ENCODE results near the gene PAFAH1B1.

PAFAH1B1 gene

DNA sequence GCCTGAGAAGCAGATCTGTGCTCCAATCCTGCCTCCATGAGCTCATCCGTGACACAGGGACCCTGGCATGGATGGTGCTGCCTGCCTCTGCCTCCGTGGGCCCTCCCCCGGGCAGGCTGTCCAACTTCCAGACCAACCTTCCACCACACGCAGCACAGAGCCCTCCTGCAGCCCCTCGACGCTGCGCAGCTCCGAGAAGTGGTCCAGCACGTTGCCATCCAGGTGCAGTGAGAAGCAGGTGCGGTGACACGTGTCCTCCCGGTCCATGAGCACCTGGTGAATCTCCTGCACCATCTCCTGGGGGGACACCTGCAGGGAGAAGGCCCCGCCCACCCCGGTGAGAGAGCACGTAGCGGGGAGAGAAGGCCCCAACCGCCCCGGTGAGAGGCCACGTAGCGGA is 109.7 kb downstream of the PAFAH1B1 start:
- DNase-seq (ENCODE audit: low read depth in 2 of 2), result no peak

DNA sequence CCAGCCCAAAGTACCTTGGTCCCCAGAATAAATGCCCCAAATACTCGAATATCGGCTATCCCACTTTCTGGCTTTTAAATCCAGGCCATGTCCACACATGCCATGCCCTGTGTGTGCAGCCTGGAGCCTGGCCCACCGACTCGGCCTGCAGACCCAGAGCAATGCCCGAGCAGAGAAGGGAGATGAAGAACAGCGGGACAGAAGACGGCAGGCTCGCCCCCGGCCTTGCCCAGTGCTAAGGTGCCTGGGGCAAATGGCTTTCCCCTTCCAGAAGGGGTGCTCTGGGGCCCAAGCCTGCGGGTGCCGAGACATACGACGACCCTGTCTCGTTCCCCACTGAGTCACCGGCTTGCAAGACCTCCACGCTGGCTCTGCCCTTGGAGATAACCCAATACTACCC is 110.2 kb downstream of the PAFAH1B1 start:
- no peak for DNase-seq (ENCODE audit: low read depth in 2 of 2)

- DNase-seq (ENCODE audit: low read depth in 2 of 2), result no peak
Observed at GRCh38 chr17:2704031-2704889, 110.8 kb downstream of the PAFAH1B1 start.

- DNase-seq (ENCODE audit: low read depth in 2 of 2), result no peak
Observed at GRCh38 chr17:2704890-2705248, 111.4 kb downstream of the PAFAH1B1 start.

DNA sequence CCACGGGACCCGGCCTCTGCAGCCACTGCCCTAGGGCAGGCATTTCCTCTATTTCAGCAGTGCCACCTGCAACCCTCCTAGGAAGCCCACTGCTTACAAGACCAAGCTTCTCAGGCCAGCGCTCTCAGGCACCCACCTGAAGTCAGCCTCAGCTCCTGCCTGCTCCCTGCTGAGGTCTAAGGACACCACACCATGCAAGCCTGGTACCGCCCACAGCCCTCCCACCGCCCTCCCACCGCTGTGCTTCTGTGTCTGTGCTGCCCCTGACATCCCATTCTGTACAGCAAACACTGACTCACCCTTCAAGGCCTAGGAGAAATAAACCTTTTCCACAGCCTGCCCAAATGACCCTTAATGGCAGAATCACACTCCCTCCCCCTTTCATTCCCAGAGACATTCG is 111.8 kb downstream of the PAFAH1B1 start:
- no peak for DNase-seq (ENCODE audit: low read depth in 2 of 2)

- no peak for DNase-seq (ENCODE audit: low read depth in 2 of 2)
Observed at GRCh38 chr17:2705888-2706795, 112.7 kb downstream of the PAFAH1B1 start.

DNA sequence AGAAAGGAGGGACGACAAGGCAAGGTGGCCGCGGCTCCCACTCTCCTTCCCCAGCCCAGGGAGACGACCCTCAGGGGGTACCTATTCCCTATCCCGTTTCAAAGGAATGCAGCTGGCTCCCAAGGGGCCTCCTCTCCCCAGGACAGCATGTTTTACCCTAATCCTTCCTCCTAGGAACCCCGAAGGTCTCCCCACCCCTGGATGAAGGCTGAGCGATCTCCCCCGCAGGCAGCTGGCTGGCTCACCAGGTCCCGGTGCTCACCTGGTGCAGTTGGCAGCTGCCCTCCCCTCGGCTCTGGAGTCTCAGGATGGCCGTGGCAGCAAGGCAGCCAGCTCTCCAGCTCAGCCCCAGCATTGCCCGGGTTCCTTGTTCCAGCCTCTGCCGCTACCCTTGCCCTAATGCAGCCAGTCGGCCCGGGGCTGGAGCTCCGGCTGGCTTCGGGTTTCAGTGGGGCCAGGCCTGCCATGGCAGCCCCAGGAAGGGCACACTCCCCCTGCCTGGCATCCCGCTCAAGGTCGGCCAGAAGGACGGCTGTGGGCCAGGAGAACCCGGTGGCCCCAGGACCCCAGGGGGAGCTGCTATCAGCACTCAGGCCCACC is 113.6 kb downstream of the PAFAH1B1 start:
- no peak for DNase-seq (ENCODE audit: low read depth in 2 of 2)

DNA sequence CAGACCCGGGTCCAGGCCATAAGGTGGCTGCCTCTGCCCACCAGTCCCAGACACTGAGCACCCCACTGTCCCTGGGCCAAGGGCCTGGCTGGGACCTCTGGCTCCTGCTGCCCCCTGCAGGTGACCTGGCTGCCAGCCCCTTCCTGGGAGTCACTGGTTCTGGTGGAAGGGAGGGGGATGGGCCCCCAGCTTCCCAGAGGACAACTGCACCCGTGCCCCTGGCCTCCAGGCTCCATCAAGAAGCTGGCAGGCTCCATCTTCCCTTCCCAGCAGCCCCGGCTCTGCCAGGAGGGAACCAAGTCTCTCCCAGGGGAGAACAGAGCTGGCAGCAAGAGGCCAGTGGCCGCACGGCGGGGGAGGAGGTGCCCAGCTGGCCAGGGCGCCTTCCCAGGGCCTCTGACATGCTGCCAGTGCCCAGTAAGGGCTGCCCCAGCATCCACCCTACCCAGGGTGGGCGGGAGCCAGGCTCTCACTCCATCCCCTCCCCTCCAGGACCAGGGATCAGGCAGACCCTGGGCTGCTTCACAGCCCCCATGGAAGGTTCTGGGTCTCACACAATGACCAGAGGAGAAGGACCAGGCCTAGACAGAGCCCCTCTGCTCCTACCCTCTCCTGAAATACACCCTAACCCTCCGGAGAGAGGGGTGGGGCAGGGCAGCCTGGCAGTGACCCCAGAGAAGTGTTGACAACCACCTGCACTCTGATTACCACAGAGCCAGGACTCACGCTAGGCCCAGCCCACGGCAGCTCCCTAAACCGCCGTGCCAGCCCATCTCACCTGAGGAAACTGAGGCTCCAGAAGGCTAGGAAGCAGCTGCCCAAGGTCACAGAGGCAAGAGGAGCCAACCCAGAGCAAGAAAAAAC is 114.5 kb downstream of the PAFAH1B1 start:
- DNase-seq (ENCODE audit: low read depth in 2 of 2), result no peak

- DNase-seq (ENCODE audit: low read depth in 2 of 2), result no peak
Observed at GRCh38 chr17:2708585-2709182, 115.2 kb downstream of the PAFAH1B1 start.

DNA sequence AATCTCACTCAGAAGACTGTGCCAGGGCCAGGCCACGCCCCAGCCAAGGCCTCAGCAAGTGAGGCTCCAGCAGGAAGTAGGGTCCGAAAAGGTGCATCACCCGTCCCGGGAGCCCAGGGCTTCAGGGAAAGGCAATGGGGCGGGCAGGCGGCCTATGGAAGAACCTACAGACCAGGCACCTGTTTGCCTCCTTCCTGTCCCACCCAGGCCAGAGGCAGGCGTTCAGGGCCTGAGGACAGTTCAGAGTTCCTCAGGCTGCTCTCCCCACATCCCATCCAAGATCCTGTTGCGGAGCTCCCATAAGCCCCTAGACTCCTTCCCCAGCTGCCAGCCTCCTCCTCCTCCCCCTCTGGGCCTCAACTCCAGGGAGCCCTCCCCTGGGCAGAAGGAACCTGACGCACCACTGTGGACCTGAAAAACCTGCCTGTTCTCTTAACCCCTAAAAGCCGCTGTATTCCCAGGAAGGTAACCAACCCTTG is 115.8 kb downstream of the PAFAH1B1 start:
- no peak for DNase-seq (ENCODE audit: low read depth in 2 of 2)

DNA sequence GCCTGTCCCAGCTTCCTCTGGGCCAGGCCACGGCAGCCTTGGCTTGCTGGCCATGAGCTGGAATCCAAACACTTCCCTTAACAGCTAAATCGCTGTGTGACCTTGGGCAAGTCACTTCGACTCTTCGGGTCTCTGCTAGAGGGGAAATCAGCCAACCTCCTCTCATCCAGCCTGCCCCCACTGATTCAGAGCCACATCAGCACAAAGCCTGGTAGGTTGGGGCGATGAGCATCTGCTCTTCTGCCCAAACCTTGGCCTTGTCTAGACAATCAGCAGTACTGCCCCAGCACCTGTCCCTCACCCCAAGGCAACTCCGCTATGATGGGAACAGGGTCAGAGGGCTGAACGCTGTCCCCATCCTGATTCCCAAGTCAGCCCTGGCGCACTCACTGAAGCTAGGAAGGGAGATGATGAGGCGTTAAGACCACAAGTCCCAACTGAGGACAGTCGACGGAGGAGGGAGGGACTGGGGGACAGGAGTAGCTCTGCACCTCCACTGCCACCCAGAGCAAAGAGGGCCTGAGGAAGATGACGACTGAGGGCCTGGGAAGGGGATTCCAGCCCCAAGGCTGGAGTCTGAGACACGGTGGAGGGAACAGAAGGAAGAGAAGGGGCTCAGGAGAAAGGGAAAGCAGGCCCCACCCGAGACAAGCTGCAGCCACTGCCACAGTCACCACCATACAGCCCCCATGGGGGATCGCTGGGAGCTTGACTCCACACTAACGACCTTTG is 116.8 kb downstream of the PAFAH1B1 start:
- no peak for DNase-seq (ENCODE audit: low read depth in 2 of 2)

DNA sequence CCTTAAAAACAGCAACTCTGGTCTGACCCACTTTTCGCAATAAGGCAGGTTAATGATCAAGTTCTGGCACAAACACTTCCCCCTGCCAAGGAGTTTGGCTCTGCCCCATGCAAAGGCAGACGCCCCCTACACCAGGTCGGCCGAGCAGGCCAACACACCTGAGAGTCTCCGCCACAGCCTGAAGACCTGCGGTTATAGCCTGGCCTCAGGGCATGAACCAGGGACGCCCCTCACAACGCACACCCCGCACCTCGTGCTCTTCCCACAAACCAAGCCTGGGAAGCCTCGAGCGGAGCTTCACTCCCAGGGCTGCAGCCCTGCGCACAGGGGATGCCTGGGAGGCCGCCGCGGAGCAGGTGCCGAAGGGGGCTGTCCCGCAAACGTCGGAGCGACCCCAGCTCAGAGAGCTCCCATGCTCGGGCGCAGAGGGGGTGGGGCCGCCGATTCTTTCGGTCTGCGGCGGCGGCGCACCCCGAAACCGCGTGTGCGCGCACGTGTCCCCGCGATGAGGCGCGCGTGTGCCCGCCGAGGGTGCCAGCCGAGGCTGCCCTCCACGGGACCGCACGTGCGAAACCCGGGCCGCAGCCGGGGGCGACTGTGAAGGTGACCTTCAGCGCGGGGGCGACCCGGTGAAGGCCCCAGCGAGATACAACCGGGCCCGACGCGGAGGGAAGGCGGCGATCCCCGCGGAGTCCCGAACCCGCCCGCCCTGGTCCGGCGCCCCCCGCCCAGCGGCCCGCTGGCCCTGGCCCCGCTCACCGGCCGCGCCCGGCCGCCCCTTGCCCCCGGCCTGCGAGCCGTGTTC is 117.6 kb downstream of the PAFAH1B1 start:
- DNase-seq (ENCODE audit: low read depth in 2 of 2), result no peak

GRCh38 chr17:2711608-2712299 is 118.3 kb downstream of the PAFAH1B1 start, which contains the start of gene CLUH:
Gene CLUH, minus strand, starts transcription at chr17:2711764. Its CDS starts 103 bp downstream, at chr17:2711661.
- DNase-seq (ENCODE audit: low read depth in 2 of 2), result peak; percentile 91 to 94

- no peak for DNase-seq (ENCODE audit: low read depth in 2 of 2)
Observed at GRCh38 chr17:2712300-2713043, 119.0 kb downstream of the PAFAH1B1 start.

GRCh38 chr17:2713881-2714280 is 120.4 kb downstream of the PAFAH1B1 start:
- DNase-seq (ENCODE audit: low read depth in 2 of 2), result no peak

DNA sequence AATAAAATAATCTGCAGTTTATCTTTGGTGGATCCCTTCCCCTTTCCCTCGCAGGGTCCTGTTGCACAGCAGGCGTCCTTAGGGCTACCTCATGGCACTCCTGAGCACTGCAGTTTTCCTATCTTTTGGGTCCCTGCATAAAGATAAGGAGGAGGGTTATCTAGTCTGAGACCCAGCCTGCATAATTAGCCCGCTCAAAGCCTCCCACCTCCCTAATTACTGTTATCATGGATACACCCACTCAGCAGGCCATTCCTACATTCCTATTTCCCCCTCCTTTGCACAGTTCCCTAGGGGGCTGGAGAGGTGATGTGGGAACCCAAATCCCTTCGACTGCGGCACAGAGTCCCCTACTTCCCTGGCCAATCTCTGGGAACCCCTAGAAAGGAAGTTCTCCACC is 123.2 kb downstream of the PAFAH1B1 start:
- no peak for DNase-seq (ENCODE audit: low read depth in 2 of 2)

GRCh38 chr17:2718150-2718938 is 124.9 kb downstream of the PAFAH1B1 start:
- no peak for DNase-seq (ENCODE audit: low read depth in 2 of 2)
